ENCODE data around the gene LIPE.

DNA sequence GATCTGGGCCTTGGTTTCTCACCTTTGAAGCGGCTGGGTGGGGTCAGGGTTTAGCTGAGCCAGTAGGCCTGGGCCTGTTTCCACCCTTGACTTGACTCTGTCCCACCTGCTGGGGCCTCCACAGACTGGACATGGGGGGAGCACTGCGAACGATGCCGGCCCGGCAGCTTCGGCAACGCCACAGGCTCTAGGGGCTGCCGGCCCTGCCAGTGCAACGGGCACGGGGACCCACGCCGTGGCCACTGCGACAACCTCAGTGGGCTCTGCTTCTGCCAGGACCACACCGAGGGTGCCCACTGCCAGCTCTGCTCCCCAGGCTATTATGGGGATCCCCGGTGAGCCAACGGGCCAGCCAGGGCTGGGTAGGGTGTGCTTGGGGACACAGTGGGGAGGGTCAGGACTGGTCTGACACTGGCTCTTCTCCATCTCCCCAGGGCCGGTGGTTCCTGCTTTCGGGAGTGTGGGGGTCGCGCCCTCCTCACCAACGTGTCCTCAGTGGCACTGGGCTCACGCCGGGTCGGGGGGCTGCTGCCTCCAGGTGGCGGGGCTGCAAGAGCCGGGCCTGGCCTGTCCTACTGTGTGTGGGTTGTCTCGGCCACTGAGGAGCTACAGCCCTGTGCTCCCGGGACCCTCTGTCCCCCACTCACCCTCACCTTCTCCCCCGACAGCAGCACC is 73.7 kb downstream of the LIPE start:
- TF ChIP-seq, protein P1, sequence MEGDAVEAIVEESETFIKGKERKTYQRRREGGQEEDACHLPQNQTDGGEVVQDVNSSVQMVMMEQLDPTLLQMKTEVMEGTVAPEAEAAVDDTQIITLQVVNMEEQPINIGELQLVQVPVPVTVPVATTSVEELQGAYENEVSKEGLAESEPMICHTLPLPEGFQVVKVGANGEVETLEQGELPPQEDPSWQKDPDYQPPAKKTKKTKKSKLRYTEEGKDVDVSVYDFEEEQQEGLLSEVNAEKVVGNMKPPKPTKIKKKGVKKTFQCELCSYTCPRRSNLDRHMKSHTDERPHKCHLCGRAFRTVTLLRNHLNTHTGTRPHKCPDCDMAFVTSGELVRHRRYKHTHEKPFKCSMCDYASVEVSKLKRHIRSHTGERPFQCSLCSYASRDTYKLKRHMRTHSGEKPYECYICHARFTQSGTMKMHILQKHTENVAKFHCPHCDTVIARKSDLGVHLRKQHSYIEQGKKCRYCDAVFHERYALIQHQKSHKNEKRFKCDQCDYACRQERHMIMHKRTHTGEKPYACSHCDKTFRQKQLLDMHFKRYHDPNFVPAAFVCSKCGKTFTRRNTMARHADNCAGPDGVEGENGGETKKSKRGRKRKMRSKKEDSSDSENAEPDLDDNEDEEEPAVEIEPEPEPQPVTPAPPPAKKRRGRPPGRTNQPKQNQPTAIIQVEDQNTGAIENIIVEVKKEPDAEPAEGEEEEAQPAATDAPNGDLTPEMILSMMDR (IDR thresholded peaks at IDR 0.05; ENCODE audit: low read length): no peak
- no peak for TF ChIP-seq EZH2 (IDR thresholded peaks at IDR 0.05; ENCODE audit: borderline replicate concordance, low read length)

All from OCI-LY1 (cell line).